HG03469 (cell line): ENCODE measurements around the gene ANK2.
A peak's percentile ranks its signal among the peaks of the same experiment; 100 is the strongest.

Experiments used
- ATAC-seq: cut with Tn5 transposase; IDR thresholded peaks from one replicate; pipeline ENCODE4 v1.9.1; 2021; ENCODE audit warnings: mild to moderate bottlenecking, moderate library complexity, moderate number of reproducible peaks; ENCODE audit not compliant: unreplicated experiment

ANK2 gene

DNA sequence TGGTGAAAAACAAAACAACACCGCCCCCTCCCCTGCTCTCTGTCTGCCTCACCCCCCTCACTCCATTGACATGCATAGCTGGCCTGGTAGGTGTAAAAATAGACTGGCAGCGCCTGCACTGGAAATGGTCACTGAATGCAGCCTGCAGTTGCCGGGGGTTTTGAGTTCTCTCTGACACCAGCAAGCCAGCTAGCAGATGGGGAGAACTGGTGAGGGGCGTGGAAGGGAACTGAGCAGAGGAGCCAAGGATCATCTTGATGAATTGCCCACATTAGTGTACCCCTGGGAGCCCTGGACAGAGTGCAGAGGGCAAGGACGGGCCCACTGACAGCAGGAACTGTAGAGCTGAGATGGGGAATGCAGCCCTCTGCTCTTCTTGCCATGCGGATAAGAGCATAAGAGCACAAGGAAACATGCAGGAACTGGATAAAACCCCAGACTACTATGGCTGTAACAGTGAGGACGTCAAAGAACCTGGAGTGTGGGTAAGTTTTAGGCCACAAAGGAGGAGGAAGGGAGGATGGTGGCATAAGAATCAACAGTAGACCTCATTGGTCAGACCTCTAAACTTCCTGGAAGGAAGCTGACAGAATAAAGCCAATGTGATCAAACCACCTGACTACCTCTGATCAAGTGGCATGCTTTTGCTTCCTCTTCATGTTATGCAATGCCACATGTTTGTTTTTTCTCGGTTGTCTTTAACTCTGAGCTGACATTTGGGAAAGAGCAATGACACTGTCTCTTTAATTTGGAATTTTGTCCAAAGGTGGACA is 96.3 kb downstream of the ANK2 start:
- no peak for ATAC-seq

DNA sequence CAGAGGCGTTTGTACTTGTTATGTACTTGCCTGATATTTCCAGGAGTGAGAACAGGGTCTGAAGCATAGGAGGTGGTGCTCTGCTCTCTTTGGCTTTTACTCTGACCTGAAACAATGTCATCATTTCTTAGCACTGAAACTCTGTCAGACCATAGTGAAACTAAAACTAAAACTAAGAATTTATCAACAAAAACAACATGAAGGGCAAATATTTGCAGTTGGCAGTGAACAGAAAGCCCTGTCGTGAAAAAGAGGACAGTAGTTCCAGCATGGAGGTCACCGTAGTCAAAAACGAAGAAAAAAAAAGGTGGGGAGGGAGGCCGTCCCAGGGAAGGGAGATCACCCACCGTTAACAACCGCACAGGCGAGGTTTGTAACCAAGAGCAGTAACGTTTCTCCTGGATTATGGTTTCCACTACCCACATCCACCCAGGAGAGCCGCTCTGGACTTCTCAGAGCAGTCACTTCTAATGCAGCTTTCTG is 97.5 kb downstream of the ANK2 start:
- ATAC-seq: peak; percentile 72

DNA sequence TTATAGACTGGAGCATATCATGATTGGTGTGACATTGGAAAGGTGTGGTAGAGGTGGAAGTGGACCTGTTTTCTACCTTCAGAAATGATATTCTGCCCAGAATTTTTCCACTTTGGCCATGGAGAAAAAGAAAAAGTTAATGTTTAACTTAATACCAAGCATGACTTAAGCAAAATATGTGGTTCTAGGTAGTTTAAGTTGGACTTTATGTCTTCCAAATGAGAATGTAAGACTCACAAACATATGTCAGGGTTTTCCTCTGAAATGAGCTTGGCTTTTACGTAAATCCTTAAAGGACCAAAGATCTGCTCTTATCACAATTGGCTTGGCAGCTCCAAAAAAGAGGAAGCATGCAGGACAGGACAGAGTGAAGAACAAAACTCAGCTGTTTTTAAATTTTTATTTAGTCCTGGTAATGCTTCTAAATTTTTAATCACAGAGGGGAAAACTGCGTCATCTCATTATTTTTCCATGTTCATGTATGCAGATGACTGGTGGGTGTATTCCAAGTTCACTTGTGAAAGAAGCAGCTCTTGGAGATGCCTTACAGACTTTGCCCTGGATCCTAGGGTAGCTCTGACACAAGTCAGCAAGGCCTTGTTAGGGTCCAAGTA is 98.2 kb downstream of the ANK2 start:
- ATAC-seq: no peak

DNA sequence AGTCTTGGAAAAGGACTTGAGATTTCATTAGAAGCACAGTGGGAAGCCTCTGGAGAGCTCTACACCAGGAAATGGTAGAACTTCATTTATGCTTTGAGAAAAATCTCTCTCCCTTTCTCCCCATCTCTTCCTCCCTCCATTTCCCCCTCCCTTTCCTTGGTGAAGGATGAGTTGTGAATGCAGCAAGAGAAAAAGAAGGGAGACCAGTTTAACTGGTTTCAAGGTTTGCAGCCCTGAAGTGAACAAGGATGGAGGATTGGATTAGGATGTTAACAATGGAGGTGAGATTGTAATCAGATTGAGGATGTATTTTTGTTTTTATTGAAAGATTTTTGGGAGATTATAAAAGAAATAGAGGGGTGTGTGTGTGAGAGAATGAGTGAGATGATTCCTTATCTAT is 99.5 kb downstream of the ANK2 start:
- no peak for ATAC-seq

GRCh38 chr4:113153529-113154101 is 104.2 kb downstream of the ANK2 start:
- ATAC-seq: no peak

DNA sequence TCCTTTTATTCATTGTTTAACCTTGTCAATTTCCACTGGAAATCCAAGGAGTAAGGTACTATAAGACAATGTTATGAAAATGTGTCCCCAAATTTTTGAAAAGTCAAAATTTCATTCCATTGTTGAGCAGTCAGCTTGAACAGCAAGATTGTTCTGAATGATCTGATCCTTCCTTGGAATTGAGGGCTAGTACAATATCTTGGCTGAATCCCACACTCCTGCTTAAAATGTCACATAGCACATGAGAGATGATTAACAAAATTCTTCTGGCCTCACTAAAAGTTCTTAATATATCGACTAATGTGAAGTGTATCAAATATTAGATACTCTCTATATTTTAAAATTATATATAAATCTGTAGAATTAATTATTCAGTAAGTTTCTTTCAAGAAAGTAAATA is 104.8 kb downstream of the ANK2 start:
- no peak for ATAC-seq

GRCh38 chr4:113157086-113157857 is 107.8 kb downstream of the ANK2 start:
- ATAC-seq: no peak

DNA sequence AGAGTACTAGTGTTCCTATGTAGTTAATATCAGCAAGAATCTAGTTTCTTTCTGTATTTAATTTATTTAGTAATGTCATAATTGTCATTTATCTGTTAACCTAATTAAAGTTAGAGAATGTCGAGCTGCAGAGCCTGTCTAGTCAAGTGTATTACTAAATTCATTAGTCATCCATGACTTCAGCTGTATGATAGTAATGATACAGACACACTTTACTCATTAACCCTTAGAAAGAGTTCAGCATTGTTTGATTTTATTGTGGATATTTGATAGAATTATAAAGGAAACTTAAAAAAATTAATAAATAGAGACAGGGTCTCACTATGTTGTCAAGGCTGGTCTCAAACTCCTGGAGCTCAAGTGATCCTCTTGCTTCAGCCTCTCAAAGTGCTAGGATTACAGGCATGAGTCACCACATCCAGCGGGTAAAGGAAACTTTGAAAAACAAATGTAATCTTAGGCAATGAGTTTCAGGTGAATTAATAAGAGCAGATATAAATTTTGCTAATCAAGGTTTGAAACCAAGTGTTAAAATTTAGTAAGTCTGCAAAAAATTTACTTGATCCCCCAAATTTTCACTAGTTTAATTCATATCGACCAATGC is 110.6 kb downstream of the ANK2 start:
- ATAC-seq: no peak

DNA sequence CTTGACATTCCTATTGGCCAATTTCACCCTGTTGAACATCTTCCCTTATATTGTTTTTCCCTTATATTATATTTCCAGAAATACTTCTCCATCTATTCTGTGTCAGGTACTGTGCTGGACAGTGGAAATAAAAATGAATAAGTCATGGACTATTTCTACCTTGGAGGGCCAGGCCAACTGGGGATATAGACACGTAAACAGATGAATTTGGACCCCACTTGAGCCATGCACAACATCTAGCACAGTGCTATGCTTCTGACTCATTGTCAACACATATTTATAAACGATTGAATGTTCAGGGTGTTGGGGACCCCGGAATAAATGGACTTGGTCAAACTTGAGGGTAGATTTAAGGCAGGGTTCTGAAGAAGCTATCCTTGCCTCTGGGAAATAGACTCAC is 111.1 kb downstream of the ANK2 start:
- no peak for ATAC-seq

GRCh38 chr4:113162089-113162488 is 112.6 kb downstream of the ANK2 start:
- no peak for ATAC-seq

GRCh38 chr4:113169368-113169767 is 119.9 kb downstream of the ANK2 start:
- ATAC-seq: no peak

DNA sequence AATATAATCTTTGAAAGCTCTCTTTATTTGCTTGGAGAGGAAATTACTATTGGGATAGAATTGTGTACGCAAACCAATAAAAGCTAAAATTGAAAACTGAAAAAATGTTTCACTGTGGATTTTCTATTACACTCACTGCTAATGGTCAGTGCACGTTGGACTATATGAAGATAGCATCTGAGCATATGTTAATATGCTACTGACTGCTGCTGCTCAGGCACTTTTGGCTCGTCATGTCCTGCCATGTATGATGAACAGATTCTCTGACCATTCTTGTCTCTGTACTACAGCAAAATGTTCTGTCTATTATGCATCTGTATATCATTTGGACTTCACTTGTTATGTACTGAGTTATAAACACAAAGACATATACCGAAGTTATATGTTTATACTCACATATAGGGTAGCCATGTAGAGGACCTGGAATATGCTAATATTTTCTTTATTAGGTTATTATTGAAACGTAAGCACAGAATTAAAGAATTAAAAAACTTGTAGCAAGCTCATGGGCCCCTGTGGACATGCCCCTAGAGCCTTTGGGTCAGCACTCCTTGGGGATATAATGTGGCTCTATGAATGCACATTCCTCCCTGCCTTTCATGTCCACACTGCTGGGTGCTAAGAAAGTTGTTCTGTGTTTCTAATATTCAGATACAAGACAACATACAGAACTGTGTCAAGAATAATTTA is 120.8 kb downstream of the ANK2 start:
- ATAC-seq: no peak

DNA sequence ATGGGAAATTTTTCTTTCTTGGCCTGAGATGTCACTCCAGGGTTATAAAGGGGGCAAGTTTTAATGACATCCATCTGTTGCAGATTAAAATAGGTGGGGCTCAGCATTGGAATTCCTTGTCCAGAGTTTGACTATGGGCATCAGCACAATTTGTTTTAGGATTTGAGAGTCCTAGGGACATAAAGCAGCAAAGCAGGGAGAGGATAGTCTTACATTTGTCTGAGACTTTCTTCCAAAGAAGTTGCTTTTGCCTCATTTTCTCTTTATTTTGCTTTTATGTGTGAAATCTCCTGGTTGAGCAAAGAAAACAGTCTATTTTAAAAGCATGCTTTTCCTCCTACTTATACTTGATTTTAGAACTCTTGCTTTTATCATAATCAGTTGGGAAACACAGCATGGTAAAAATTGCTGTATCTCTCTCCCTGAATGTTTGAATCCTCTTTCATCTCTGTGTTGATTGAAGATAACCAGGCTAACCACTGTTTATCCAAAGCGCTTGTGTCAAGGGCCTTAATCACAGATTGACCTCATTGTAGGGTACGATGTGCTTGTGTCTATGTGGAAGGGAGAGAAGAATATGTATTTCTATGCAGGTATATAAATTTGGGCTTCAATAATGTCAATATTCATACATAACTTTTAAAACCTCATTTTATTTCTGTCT is 121.5 kb downstream of the ANK2 start:
- ATAC-seq: no peak

DNA sequence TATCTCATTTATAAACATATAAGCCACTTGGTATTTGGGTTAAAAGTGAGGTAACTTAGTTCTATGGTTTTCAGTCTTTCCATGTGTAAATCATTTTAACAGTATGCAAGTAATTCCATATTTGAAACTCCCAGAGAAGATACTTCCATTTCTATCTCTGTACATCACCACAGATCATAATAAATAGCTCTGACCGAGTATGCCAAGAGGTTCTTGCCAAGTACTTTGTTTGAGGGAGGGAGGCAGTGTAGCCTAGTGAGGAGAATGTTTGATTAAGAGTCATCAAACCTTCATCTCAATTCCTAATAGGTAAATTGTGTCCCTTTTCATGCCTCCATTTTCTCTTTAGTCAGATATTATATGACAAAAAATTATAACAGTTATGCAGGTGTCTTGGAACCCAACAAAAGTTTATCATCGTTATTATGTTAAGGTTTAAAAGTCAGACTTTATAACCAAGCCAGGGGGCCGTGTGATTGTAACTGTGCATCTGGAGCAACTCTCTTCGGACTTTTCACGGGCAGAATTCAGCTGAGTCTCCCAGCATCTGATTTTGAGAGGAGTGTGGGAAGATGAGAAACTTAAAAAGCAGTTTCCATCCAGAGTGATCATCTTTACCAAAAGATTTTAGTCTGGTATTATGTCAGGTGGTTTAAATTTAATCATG is 123.8 kb downstream of the ANK2 start:
- ATAC-seq: no peak

- ATAC-seq: no peak
These were observed 124.4 kb downstream of the ANK2 start for GRCh38 chr4:113173793-113174264.

- ATAC-seq: no peak
These were observed 129.6 kb downstream of the ANK2 start for GRCh38 chr4:113179091-113179490.

DNA sequence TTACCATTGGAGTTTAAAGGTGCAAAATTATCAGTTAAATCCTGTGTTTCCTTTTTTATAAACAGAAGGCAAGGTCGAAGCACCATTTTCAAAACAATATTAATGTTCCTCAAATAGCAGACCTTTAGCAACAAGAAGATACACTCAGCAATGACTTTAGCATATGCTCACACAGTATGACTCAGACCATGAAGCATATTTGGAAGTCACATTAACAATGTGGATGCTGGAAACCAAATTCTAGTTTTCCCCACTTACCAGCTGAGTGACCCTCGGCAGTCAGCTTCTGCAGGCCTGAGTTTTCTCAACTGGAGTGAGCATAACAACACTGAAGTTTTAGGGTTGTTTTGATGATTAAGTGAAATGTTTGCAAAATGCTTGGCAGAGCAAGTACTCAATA is 130.5 kb downstream of the ANK2 start:
- ATAC-seq: no peak

- no peak for ATAC-seq
These were observed 132.0 kb downstream of the ANK2 start for GRCh38 chr4:113181289-113182007.
